C4-2B (cell line): Measurements from ENCODE around the gene TRIM68.

Experiments
- H3K27ac ChIP-seq: fragments of 450-650 bp; 2 replicates; pipeline ENCODE4 v1.5.1; 2017
- CTCF ChIP-seq: fragments of 450-650 bp; conservative IDR thresholded peaks from 2 replicates; pipeline ENCODE4 v1.5.1; 2017; ENCODE audit warnings: mild to moderate bottlenecking
- ZFX ChIP-seq: fragments of 450-650 bp; IDR thresholded peaks from 2 replicates; pipeline ENCODE4 v1.6.1; 2017

Gene TRIM68

GRCh38 chr11:4569075-4569474 is 39.0 kb downstream of the TRIM68 start:
- no peak overlapping the region for H3K27ac ChIP-seq
- TF ChIP-seq ZFX (no peak), CTCF (no peak)

GRCh38 chr11:4565371-4565770 is 42.7 kb downstream of the TRIM68 start:
- TF ChIP-seq CTCF (no peak), ZFX (no peak)
- H3K27ac ChIP-seq, result no peak overlapping the region

GRCh38 chr11:4560467-4560866 is 47.6 kb downstream of the TRIM68 start:
- TF ChIP-seq ZFX, result no peak
- H3K27ac ChIP-seq, result peak overlapping the region; percentile 78

GRCh38 chr11:4559527-4560440 is 48.2 kb downstream of the TRIM68 start:
- peak overlapping the region; percentile 78 for H3K27ac ChIP-seq
- no peak for TF ChIP-seq CTCF
- no peak for TF ChIP-seq ZFX

GRCh38 chr11:4551346-4551979 is 56.6 kb downstream of the TRIM68 start:
- H3K27ac ChIP-seq, result no peak overlapping the region
- TF ChIP-seq CTCF, result peak; percentile 79
- TF ChIP-seq ZFX, result no peak
